RPMI7951 (cell line): Measurements from ENCODE around the gene MISP. TPM values are rescaled to one million over a fixed set of nuclear protein-coding genes. Genes with fewer than 3 reads are reported as not detected.

Source experiments
- DNase-seq: peaks from one replicate; pipeline ENCODE4 v3.0.0-alpha.2; 2012; ENCODE audit warnings: low read depth
- total RNA-seq: library from RNA; depleted of rRNA; stranded (reverse); fragments of >200 nt; shearing (Covaris generic); gene quantifications from 2 replicates; pipeline ENCODE4 v1.2.3, GENCODE V29; 2014

Gene MISP
- total RNA-seq, 1 experiment from 2014 or later: not detected

- DNase-seq: no peak
These were observed 21.2 kb downstream of the MISP start for GRCh38 chr19:772063-772462.

GRCh38 chr19:772730-773436 is 22.0 kb downstream of the MISP start:
- DNase-seq: no peak

GRCh38 chr19:776549-776948 is 25.6 kb downstream of the MISP start:
- peak; percentile 80 for DNase-seq

GRCh38 chr19:778910-779653 is 28.2 kb downstream of the MISP start:
- peak; percentile 91 for DNase-seq

DNA sequence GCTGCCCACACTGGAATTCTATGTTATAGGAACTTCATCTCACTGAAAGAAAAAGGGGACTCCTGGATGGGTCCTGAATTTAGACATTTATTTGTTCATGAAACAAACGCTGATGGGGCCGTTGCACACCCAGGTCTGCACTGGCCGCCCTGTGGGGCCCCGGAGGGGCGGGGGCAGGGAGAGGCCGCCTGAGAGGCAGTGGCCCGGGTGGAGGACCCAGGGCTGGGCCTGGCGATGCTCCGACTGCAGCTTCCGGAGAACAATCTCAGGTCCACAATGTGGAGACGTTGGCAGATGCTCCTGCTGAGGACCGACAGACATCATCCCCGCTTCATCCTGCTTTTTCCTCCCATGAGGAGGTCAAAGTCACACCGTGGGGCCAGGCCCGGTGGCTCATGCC is 30.0 kb downstream of the MISP start:
- no peak for DNase-seq

DNA sequence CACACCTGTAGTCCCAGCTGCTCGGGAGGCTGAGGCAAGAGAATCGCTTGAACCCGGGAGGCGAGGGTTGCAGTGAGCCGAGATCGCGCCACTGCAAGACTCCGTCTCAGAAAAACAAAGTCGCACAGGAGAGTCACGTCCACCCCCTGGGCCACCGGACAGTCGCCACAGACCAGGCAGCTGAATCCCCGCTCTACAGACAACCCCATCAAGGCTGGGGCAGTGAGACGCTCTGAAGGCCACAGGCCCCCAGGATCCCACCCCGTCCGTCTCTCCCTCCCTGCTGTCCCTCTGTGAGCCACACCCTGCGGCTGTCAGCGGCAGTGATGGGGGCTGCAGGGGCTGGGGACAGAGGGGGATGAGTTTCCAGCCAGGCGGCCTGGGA is 30.9 kb downstream of the MISP start:
- DNase-seq: no peak

GRCh38 chr19:782185-782877 is 31.4 kb downstream of the MISP start:
- DNase-seq: peak; percentile 76

DNA sequence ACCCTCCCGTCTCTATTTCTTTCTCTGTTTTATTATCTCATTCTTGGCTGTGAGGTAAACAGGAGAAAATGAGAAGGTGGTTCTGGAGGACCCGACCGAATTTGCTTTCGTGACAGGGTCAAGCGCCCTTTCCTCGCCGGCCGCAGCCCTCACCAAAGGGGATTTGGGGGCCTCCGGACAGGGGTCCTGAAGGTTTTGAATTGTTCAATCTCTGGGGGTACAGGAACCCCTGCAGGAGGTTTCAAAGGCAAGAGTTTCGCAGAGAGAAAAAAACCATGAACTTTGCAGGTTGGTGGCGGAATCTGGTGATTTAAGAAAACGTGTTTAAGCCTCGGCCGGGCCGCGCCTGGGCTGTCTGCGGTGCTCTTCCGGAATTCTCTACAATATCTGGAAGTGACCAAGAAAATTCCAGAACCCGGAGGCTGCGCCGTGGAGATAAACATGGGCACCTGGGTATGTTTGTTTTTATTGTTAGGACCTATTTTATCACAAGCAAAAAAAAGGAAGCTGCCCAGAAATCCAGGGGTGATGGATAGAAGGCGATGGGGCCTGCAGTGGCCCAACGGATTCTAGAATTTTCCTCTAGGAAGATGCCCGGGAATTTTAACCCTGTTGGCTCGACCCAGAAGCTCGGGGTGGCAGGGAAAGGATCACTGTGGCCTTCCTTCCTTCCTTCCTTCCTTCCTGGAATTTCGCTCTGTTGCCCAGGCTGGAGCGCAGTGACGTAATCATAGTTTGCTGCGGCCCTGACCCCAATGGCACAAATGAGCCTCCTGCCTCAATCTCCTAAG is 32.2 kb downstream of the MISP start:
- no peak for DNase-seq

GRCh38 chr19:784541-784940 is 33.6 kb downstream of the MISP start:
- DNase-seq: no peak

GRCh38 chr19:787536-787935 is 36.6 kb downstream of the MISP start:
- no peak for DNase-seq

- DNase-seq: no peak
These were observed 37.7 kb downstream of the MISP start for GRCh38 chr19:788686-788982.

- DNase-seq: no peak
These were observed 38.2 kb downstream of the MISP start for GRCh38 chr19:788983-789700.

DNA sequence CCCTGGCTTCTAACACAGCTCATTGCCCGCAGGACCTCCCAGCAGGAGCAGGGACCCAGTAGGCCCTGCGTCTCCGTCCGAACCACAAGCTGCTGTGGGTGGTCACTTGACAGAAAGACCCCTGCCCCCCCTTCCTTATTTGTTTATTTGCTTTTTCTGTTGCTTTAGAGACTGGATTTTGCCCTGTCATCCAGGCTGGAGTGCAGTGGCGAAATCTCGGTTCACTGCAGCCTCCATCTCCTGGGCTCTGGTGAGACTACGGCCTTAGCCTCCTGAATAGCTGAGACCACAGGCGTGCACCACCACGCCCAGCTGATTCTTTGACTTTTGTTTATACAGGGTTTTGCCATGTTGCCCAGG is 38.8 kb downstream of the MISP start:
- DNase-seq: no peak

DNA sequence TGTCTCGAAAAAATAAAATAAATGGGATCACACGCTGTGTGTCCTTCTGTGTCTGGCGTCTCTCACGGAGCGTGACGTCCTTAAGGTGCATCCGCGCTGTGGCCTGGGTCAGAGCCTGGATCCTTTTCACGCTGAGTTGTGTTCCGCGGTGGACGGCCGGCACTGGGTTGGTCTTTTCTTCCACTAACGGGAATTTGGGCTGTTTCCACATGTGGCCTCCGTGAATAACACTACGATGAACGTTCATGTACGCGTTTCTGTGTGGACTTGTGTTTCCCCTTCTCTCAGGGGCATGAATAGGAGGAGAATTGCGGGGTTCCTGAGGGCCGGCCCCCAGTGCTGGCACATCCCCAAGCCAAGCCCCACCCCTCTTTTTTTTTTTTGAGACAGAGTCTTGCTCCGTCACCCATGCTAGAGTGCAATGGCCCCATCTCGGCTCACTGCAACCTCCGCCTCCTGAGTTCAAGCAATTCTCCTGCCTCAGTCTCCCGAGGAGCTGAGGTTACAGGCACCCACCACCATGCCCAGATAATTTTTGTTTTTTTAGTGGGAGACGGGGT is 40.2 kb downstream of the MISP start:
- DNase-seq: no peak

DNA sequence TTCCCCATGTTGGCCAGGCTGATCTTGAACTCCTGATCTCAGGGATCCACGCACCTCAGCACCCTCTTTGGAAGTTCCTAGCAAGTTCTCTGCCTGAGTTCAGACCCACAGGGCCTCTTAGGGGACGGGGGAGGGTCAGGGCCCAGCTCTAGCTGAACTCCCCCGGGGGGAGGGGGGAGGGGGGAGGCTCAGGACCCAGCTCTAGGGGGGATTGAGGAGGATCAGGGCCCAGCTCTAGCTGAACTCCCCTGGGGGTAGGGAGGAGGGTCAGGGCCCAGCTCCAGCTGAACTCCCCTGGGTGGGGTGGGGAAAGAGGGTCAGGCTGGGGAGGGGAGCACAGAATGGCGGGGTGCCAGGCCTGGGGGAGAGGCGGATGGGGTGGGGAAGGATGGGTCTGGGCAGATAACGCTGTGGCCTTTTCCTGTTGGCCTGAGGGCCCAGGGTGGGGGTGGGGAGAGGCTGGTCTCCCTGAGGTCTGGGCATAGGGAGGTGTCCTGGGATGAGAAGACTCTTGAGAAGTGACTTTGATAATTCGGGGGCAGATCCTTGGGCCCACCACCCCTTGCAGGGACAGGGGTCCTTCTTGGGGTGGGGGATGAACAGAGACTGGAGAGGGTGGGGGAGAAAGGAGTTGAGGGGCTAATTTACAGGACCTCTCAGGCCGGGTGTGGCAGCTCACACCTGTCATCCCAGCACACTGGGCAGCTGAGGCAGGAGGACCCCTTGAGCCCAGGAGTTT is 40.8 kb downstream of the MISP start:
- no peak for DNase-seq

- no peak for DNase-seq
These were observed 41.5 kb downstream of the MISP start for GRCh38 chr19:792306-792885.

DNA sequence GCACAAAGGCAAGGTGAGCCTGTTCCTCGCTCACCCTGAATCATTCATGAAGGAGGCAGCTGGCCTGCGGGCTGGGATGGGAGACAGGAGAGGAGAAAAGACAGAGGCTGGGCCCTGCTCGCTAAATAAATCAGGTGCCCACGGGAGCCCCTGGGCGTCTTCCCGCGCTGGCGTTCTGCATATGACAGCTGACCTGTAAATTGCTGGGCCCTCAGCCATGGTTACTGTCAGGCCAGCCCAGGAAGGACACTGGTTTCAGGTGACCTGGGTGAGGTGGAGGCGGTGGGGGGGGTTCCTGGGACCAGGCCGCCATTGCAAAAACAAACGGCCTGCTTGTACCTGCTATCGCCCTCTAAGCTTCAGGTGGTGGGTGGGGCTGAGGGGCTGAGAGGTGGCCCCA is 42.9 kb downstream of the MISP start:
- no peak for DNase-seq

- DNase-seq: no peak
These were observed 44.2 kb downstream of the MISP start for GRCh38 chr19:795073-795611.

GRCh38 chr19:795691-796581 is 45.0 kb downstream of the MISP start:
- no peak for DNase-seq
